Vagina (tissue), 2 donors: ENCODE data around the gene SESTD1.

Experiments
- CTCF ChIP-seq, 3 experiments: fragments of 450-650 bp in 2 of 3; fragments of 200-600 bp in 1 of 3; sonication (generic) in 1 of 3; IDR thresholded peaks; one replicate each; pipeline ENCODE4 v1.5.1; 2017 to 2019; ENCODE audit warnings: antibody characterized with exemption in 3 of 3, mild to moderate bottlenecking in 2 of 3, moderate library complexity in 2 of 3
- POLR2A ChIP-seq, 2 donors: fragments of 450-650 bp; IDR thresholded peaks; one replicate each; pipeline ENCODE4 v1.6.1; 2017; ENCODE audit warnings: antibody characterized with exemption in 2 of 2, mild to moderate bottlenecking in 2 of 2, moderate library complexity in 2 of 2
- POLR2AphosphoS5 ChIP-seq, 2 donors: sonication (generic); formaldehyde crosslinking; IDR thresholded peaks; one replicate each; pipeline ENCODE4 v1.9.0; 2017; ENCODE audit warnings: antibody characterized with exemption in 2 of 2, mild to moderate bottlenecking in 2 of 2, low read depth in 1 of 2; ENCODE audit not compliant: insufficient read depth in 1 of 2

DNA sequence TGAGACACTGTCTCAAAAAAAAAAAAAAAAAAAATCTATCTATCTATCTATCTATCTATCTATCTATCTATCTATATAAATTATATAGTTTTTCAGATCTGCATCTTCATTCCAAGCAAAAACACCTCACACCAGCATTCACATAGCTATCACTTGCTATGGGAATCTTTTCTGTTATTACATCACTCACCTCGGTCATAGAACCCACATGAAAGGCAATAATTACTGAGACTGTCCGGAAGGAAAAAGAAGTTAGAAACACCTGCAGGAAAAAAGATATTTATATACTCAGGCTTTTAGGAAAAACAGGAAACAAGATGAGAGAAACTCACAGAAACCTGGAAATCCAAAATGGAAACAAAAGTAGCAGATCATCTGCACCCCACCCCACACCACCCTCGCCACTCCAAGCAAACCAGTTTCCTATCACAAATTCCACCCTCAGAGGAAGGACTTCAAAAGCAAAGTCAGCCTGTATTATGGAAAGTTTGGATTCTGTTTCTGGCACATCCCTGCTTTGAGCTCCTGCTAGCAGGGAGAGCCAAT, 192.7 kb downstream of the SESTD1 start:
- TF ChIP-seq CTCF (IDR thresholded peaks at IDR 0.05) (no peak), POLR2A (IDR thresholded peaks at IDR 0.05) (no peak), POLR2AphosphoS5 (IDR thresholded peaks at IDR 0.05; ENCODE audit: insufficient read depth in 1 of 2, low read depth in 1 of 2) (peak in 1 of 2 donors; percentile 26)
